ENCODE results near the gene SLC38A3.

SLC38A3 gene

DNA sequence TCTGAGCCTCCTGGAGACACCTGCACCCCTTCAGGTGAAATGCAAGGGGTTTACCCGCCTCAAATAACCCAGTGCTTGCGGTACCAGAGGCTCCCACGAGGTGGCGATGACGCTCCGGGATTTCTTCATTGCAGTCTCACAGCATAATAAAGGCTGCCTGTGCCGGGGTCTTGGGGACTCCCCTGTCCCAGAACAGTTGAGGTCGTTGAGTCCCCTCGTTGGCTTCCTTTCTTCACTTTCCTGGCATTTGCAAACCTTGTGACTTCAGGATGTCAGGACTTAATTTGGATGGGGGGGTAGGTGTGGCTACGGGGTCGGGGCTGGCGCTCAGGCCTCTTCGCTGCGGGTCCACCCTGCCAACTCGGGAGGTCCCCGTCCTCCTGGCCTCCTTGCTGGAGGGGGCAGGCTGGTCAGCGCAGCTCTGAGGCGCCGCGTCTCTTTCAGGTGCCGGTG is 12.4 kb upstream of the SLC38A3 start:
- TF ChIP-seq CEBPB (IDR thresholded peaks at IDR 0.05) = no peak
- peak; percentile 68; the same call in 1 of the 2 replicates for TF ChIP-seq ZBTB7A (IDR thresholded peaks at IDR 0.05; ENCODE audit: low read depth)
- no peak for TF ChIP-seq EGR1 (IDR thresholded peaks at IDR 0.05)
- TF ChIP-seq EP300 (IDR thresholded peaks at IDR 0.05; ENCODE audit: borderline replicate concordance) = no peak
- TF ChIP-seq, protein P1, sequence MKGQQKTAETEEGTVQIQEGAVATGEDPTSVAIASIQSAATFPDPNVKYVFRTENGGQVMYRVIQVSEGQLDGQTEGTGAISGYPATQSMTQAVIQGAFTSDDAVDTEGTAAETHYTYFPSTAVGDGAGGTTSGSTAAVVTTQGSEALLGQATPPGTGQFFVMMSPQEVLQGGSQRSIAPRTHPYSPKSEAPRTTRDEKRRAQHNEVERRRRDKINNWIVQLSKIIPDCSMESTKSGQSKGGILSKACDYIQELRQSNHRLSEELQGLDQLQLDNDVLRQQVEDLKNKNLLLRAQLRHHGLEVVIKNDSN (IDR thresholded peaks at IDR 0.05) = no peak
- TF ChIP-seq RAD21 (IDR thresholded peaks at IDR 0.05; ENCODE audit: low read depth) = peak; percentile 92
- TF ChIP-seq TEAD4 (IDR thresholded peaks at IDR 0.05) = no peak
- no peak for TF ChIP-seq TAF1 (IDR thresholded peaks at IDR 0.05; ENCODE audit: low read depth)
- no peak for TF ChIP-seq CREB1 (IDR thresholded peaks at IDR 0.05; ENCODE audit: low read depth)
- TF ChIP-seq, protein P2, sequence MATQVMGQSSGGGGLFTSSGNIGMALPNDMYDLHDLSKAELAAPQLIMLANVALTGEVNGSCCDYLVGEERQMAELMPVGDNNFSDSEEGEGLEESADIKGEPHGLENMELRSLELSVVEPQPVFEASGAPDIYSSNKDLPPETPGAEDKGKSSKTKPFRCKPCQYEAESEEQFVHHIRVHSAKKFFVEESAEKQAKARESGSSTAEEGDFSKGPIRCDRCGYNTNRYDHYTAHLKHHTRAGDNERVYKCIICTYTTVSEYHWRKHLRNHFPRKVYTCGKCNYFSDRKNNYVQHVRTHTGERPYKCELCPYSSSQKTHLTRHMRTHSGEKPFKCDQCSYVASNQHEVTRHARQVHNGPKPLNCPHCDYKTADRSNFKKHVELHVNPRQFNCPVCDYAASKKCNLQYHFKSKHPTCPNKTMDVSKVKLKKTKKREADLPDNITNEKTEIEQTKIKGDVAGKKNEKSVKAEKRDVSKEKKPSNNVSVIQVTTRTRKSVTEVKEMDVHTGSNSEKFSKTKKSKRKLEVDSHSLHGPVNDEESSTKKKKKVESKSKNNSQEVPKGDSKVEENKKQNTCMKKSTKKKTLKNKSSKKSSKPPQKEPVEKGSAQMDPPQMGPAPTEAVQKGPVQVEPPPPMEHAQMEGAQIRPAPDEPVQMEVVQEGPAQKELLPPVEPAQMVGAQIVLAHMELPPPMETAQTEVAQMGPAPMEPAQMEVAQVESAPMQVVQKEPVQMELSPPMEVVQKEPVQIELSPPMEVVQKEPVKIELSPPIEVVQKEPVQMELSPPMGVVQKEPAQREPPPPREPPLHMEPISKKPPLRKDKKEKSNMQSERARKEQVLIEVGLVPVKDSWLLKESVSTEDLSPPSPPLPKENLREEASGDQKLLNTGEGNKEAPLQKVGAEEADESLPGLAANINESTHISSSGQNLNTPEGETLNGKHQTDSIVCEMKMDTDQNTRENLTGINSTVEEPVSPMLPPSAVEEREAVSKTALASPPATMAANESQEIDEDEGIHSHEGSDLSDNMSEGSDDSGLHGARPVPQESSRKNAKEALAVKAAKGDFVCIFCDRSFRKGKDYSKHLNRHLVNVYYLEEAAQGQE (IDR thresholded peaks at IDR 0.05; ENCODE audit: low read depth) = no peak
- TF ChIP-seq FOXM1 (IDR thresholded peaks at IDR 0.05; ENCODE audit: borderline replicate concordance, low read depth) = no peak
- TF ChIP-seq YY1 (IDR thresholded peaks at IDR 0.05; ENCODE audit: low read depth) = no peak
- TF ChIP-seq TCF12 (IDR thresholded peaks at IDR 0.05; ENCODE audit: low read depth) = no peak
- TF ChIP-seq MAX (IDR thresholded peaks at IDR 0.05) = no peak

- TF ChIP-seq CREB1 (IDR thresholded peaks at IDR 0.05; ENCODE audit: low read depth) = no peak
- no peak for TF ChIP-seq MAX (IDR thresholded peaks at IDR 0.05)
- no peak for TF ChIP-seq YY1 (IDR thresholded peaks at IDR 0.05; ENCODE audit: low read depth)
Observed at GRCh38 chr3:50193286-50193685, 11.8 kb upstream of the SLC38A3 start.

GRCh38 chr3:50193746-50194127 is 11.3 kb upstream of the SLC38A3 start:
- TF ChIP-seq TAF1 (IDR thresholded peaks at IDR 0.05; ENCODE audit: low read depth) (no peak), MAX (IDR thresholded peaks at IDR 0.05) (no peak), FOXM1 (IDR thresholded peaks at IDR 0.05; ENCODE audit: borderline replicate concordance, low read depth) (no peak), ZBTB7A (IDR thresholded peaks at IDR 0.05; ENCODE audit: low read depth) (no peak), EP300 (IDR thresholded peaks at IDR 0.05; ENCODE audit: borderline replicate concordance) (no peak), NFIC (IDR thresholded peaks at IDR 0.05) (no peak), TEAD4 (IDR thresholded peaks at IDR 0.05) (no peak), TCF12 (IDR thresholded peaks at IDR 0.05; ENCODE audit: low read depth) (no peak), CREB1 (IDR thresholded peaks at IDR 0.05; ENCODE audit: low read depth) (no peak), EGR1 (IDR thresholded peaks at IDR 0.05) (no peak), YY1 (IDR thresholded peaks at IDR 0.05; ENCODE audit: low read depth) (no peak), RAD21 (IDR thresholded peaks at IDR 0.05; ENCODE audit: low read depth) (no peak), CEBPB (IDR thresholded peaks at IDR 0.05) (no peak)
- TF ChIP-seq, protein P2 (IDR thresholded peaks at IDR 0.05; ENCODE audit: low read depth) = no peak
- TF ChIP-seq, protein P1 (IDR thresholded peaks at IDR 0.05) = no peak

DNA sequence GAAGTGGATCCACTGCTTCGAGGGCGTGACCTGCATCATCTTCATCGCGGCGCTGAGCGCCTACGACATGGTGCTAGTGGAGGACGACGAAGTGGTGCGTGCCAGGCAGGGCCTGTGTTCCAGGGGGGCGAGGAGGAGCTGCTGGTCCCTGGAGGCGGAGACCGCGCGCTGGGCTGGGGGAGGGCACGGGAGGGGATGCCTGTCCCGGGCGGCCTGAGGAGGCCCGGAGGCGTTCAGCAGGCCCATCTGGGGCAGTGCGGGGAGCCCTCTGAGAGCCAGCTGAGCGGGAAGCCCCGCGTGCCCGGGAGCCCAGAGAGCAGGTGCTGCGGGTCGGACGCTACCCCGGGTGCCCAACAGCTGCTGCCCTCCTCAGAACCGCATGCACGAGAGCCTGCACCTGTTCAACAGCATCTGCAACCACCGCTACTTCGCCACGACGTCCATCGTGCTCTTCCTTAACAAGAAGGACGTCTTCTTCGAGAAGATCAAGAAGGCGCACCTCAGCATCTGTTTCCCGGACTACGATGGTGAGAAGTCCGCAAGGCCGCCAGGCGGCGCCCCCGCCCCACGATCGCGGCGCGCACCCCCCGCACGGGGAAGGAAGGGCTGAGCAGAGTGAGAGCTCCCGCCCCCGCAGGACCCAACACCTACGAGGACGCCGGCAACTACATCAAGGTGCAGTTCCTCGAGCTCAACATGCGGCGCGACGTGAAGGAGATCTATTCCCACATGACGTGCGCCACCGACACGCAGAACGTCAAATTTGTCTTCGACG is 10.8 kb upstream of the SLC38A3 start:
- no peak for TF ChIP-seq ZBTB7A (IDR thresholded peaks at IDR 0.05; ENCODE audit: low read depth)
- TF ChIP-seq, protein P1 (IDR thresholded peaks at IDR 0.05) = 0 out of 2 replicates have a peak, but pooled peaks have one; percentile 5
- peak; percentile 92 for TF ChIP-seq EGR1 (IDR thresholded peaks at IDR 0.05)
- no peak for TF ChIP-seq CEBPB (IDR thresholded peaks at IDR 0.05)
- TF ChIP-seq RAD21 (IDR thresholded peaks at IDR 0.05; ENCODE audit: low read depth) = peak; percentile 94
- TF ChIP-seq NFIC (IDR thresholded peaks at IDR 0.05) = no peak
- no peak for TF ChIP-seq YY1 (IDR thresholded peaks at IDR 0.05; ENCODE audit: low read depth)
- TF ChIP-seq EP300 (IDR thresholded peaks at IDR 0.05; ENCODE audit: borderline replicate concordance) = no peak
- TF ChIP-seq CREB1 (IDR thresholded peaks at IDR 0.05; ENCODE audit: low read depth) = no peak
- TF ChIP-seq TCF12 (IDR thresholded peaks at IDR 0.05; ENCODE audit: low read depth) = no peak
- TF ChIP-seq MAX (IDR thresholded peaks at IDR 0.05) = peak; percentile 91
- TF ChIP-seq TEAD4 (IDR thresholded peaks at IDR 0.05) = no peak
